HG02970 (cell line): Measurements from ENCODE around the gene CCNC.

Experiments used
- ATAC-seq: cut with Tn5 transposase; IDR thresholded peaks from one replicate; pipeline ENCODE4 v1.9.1; 2021; ENCODE audit warnings: mild to moderate bottlenecking, moderate library complexity, moderate number of reproducible peaks; ENCODE audit not compliant: unreplicated experiment, low FRiP score

CCNC gene

DNA sequence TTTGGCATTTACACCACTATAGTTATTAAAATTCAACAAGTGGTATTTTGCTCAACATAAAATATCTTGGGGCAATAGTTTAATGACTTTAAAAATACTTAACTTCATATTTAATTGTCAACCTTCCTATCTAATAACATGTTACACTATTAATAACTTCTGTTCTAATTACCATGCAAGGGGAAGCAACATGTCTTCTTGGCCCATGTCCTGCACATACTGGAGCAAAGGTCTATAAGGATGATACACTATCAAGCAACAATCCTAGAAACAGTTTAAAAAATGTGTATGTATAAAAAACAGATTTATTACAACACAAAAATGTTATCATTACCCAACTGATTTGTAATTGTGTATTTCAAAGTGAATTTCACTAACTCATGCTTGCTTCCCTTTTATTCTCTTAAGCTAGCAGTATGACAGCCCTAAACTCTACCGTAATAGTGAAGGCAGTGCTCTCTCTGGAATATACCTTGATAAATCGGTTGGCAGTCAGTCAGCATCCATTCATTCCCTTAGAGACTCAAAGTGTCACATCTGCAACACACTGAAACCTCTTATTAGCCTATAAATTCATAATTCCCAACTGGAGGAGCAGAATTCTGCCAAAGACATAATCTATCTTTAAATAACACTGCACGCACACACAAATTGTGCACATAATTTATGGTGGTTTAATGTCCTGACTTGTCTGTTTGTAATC, 18.3 kb downstream of the CCNC start:
- no peak for ATAC-seq

GRCh38 chr6:99548706-99549105, 19.8 kb downstream of the CCNC start:
- no peak for ATAC-seq

GRCh38 chr6:99547526-99547925, 20.9 kb downstream of the CCNC start:
- no peak for ATAC-seq

GRCh38 chr6:99545442-99545841, 23.0 kb downstream of the CCNC start:
- ATAC-seq, result no peak

DNA sequence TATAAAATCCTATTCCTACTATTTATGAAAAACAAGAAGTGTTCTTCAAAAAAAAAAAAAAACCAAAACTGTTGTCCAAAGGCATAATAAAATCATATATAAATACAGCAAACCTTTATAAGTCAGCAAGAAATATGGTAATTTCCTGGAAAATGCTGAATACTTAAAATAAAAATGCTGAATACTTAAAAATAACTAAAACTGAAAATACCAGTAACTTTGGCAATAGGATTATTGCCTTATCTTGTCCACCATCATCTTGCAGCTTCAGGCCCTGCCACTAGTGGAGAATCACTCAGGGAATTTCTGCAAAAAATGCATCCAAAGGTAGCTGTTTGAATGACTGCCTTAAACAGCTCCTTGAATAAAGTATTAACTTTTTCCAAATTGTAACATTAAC, 24.5 kb downstream of the CCNC start:
- ATAC-seq, result no peak

DNA sequence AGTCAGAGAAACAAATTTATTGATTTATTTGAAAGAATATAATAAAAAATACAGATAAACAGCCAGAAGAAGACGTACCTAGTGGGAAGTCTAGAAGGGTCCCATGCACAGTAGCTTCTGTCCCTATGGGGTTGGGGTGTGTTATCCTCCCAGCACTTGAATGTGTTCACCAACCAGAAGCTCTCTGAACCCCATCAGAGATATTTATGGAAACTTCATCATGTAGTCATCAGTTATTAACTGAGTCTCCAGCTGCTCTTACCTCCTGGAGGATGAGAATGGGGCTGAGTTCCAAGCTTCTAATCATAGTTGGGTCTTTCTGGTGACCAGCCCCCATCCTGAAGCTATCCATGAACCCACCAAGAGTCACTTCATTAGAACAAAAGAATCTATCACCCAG, 37.8 kb downstream of the CCNC start:
- ATAC-seq, result no peak

DNA sequence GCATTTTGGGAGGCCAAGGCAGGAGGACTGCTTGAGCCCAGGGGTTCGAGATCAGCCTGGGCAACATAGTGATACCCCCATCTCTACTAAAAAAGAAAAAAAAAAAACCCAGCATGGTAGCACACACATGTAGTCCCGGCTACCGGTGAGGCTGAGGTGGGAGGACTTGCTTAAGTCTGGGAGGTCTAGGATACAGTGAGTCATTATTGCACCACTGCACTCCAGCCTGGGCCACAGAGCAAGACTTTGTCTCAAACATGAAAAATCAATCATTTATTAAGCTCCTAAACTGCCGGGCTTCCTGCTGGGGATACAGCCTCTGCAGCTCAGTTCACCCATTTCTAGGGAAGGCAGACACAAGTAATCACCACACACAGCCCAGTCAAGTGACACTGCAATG, 45.9 kb downstream of the CCNC start:
- no peak for ATAC-seq

DNA sequence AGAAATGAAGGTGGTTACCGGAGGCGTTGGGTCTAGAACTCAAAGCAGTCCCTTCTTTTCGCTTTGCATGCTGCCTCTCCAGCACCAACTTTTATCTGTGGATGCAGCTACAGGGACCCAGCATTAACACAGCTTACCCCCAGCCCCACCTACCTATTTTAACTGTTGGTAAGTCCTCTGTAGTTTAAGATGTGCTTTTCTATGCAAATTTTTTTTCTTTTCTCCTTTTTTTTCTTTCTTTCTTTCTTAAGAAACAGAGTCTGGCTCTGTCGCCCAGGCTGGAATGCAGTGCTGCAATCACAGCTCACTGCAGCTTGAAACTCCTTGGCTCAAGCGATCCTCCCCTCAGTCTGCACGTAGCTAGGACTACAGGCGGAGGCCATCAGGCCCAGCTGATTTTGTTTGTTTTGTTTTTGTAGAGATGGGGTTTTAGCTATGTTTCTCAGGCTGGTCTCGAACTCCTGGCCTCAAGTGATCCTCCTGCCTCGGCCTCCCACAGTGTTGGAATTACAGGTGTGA, 46.8 kb downstream of the CCNC start:
- ATAC-seq, result peak; percentile 27

GRCh38 chr6:99520855-99521632, 47.4 kb downstream of the CCNC start:
- ATAC-seq, result peak; percentile 91

DNA sequence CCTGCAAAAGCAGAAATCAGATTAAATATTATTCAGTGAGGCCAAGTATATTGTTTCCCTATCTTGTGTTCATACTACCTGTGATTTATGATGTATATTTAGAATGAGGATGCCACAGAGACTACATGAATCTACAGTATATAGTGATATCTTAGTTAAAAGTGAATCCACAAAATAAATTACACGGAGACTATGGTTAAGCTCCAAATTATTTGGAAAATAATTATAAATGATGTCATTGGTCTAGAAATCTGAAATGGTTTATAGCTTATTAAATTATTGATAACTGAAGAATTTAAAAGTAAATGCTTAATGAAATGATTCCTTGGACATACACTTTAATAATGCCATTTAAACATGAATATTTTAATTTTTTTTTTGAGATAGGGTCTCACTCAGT, 49.0 kb downstream of the CCNC start:
- ATAC-seq, result no peak

GRCh38 chr6:99514089-99514488, 54.4 kb downstream of the CCNC start:
- no peak for ATAC-seq

- no peak for ATAC-seq
Measured at GRCh38 chr6:99512033-99512432, 56.4 kb downstream of the CCNC start.

DNA sequence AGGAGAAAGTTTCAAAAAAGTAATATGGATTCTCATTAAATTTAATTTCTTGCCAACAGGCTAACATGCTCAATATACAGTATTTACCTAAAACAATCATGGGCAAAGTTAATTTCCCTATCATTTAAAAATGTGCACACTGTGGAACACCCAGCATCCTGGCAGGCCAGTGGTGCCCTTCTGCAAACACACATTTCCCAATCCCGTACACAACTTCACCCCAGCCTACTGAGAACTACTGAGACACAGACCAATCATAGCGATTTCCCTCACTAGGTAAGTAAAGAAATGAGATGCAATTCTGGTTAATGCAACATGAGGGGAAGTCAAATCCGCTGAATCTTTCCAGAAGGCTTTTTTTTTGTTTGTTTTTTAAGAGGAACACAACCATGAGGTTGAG, 60.8 kb downstream of the CCNC start:
- no peak for ATAC-seq

DNA sequence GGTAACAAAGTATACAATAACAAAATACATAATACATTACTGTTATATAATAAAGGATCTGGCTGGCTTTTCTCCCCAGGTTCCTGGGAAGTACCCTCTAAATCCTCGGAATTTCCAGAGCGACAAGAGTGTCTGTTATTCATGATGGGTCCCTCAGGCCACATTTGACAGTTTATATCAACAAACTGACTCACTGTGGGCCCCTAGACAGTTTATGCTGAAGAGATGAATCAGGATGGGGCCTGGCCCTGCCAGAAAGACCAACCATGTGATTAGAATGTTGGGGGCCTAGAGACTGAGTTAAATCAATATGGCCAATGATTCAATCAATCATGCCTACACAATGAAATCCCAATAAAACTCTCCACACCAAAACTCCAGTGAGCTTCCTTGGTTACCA, 66.7 kb downstream of the CCNC start:
- no peak for ATAC-seq

DNA sequence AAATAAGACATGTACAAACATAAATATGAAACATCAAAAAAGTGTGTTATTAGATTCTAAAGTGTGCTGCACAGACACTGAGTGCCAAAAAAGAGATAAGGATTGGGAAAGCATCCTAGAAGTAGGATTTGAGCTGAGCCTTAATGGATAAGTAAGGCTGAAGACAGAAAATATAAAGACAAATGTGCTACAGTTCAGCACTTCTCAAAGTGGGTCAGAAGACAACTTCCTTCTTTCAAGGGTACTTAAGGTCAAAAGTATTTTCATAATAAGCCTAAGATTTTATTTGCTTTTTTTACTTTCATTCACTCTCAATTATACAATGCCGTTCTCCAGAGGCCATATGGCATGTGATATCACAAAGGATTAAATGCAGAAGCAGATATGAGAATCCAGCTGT, 70.0 kb downstream of the CCNC start:
- no peak for ATAC-seq

DNA sequence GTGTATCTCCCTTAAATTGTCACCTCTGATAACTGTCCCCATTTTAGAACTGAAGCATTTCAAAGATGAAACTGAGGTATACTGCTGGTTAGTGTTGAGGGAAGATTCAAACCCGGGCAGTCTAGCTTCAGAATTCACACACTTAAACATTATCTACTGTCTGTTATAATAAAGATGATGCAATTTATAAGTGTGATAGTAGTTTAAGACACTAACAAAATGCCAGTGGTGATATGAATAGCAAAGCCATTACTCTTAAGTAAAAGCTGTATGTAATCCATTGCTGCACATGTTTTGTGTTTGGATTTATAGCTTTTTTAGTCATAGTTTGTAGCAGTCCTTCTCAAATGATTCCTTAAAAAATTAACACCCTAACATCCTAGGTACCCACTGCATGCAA, 73.0 kb downstream of the CCNC start:
- no peak for ATAC-seq
